DMS79 (cell line): Measurements from ENCODE around the gene PLEK.
"Not testable (repeated sequence)": the region's sequence is repeated elsewhere in the genome, so short reads cannot be mapped to it uniquely, and the experiment has no call there.

Source experiments
- DNase-seq: peaks from one replicate; lab custom pipeline; 2025; lab: John Stamatoyannopoulos, UW

PLEK gene

DNA sequence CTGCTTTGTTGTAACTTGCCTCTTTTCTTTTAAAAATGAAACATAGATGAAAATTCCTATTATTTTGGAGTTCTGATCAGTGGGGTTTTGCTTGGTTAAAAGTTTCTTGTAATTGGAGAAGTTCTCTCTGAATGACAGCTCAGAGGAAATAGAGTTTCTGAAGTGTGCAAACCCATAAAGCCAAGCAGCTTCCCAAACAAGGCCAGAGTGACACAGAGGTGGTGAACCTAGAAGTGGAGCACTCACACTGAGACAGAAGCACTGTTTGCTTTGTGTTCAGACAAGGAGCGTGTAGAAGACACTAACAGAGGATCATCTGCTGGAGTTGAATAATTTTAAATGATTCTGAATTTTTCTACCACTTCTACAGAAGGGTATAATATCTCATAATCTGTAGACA, 52.8 kb downstream of the PLEK start:
- no peak for DNase-seq

DNA sequence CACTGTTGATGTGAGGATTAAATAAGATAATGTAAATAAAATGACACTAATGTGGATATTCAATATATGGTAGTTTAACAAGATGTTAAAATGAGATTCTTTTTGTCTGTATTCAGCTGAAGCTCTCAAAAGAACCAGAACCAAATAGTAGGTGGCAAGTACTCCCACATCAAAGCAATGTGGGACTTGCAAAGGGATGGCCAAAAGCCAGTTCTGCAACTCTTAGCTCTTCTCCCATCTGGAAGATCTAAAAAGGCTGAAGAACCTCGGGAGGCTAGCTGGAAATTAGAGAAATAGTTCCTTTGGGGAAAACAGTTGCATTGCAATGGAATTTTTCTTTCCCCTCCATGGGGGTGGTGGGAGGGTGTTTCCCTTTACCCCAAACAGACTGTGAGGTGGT, 53.3 kb downstream of the PLEK start:
- DNase-seq: no peak

DNA sequence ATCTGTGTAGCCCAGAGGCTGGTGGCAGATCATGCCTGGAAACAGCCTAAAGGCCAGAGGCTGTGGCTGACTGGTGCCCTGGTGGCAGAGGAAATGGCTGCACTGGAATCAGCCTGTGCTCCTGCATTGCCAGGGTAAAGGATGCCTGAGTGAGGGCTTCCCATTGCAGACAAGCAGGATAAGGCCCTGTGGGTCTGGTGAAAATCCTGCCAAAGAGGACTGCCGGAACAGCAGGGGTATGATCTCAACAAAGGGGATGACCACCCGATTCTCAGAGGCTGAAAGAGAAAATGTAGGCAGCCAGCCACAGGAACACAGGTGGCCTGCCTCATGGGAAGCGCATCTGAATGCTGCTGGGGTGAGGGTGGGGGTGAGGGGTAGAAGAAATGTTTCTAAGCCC, 53.8 kb downstream of the PLEK start:
- DNase-seq: no peak

DNA sequence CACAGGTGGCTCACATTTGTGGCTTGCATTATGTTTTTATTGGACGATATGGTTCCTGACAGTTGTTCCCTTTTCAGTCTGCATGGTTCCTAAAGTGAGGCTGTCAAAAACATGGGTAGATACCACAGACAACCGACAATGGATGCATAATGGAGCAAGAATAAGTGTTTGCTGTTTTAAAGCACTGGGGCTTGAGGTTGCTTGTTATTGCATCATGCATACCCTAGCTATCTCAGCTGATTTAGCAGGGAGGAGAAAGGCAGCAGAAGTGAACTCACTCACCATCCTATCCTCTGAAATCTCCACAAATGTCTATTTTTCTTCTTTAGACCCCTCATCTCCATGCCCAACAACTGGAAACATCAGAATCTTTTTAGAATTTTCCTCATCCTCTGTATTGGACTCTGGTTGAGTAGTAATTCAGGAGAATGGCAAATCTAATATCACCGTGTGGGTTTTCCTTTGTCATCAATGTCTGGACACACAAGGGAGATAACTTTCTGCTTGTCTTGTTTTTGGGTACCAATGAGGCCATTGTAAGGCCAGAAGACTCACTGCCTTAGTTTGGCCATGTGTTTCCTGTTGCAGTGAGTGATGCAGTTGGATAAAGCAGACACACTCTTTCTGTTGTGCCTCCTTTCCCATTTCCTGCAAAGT, 55.3 kb downstream of the PLEK start:
- no peak for DNase-seq

DNA sequence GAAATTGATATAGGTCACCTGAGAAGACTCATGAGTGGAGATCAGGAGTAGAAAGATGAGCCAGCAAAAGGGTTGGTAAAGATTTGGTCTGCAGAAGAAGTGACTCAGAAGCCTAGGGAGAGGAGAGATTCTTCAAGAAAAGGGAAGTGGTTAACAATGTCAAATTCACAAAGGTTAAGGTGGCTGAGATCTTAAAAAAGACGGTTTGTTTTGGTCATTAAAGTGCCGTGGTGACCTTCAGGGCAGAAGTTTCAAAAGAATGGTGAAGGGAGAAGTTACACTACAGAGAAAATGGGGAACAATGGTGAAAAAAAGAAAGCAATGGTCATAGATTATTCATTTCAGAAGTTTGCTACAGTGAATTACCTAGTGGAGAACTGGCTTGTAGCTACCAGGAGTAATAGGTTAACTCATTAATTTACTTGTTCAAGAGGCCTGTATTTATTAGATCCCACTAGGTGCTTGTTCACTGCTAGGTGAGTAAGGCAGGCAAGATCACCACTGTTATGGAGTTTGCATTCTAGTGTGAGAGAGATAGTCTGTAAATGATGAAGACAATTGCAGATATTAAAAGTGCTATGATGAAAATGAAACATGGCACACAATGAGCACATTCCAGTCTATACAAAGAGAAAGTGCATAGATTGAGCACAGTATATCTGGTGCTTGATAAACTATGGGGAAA, 59.0 kb downstream of the PLEK start:
- DNase-seq: no peak

DNA sequence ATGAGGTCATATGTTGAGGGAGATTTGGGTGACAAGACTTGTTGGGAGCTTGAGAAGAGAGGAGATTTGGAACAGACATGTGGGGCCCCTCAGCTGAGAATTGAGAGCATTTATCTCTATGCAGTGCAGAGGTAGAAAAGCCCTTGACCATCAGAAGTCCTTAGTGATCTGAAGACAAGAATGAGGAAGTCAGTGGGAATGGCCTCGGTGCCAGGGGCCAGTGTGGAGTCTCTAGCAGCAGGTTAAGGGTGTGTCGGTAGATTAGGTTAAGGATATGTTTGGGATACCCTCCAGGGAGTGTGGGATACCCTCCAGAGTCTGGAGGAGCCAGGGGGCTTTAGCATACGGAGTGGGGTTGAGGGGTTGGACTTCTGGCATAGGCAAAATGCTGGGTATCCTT, 60.4 kb downstream of the PLEK start:
- no peak for DNase-seq

DNA sequence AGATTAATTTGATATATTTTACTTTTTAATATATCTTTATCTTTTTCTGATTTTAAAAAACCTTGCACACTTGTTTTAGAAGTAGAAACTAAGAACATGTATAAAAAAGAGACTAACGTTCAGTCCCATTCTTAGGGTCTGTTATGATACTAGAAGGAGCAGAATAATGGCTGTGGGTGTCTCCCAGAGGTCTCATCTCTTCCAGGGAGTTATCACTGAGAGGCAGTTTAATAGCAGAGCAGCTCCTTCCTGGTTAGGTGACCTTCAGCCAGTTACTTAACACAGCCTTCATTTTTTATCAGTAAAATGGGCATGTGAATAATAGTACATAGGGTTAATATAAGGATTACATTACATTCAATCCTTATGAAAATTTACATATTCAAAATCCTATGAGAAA, 61.4 kb downstream of the PLEK start:
- DNase-seq: no peak

DNA sequence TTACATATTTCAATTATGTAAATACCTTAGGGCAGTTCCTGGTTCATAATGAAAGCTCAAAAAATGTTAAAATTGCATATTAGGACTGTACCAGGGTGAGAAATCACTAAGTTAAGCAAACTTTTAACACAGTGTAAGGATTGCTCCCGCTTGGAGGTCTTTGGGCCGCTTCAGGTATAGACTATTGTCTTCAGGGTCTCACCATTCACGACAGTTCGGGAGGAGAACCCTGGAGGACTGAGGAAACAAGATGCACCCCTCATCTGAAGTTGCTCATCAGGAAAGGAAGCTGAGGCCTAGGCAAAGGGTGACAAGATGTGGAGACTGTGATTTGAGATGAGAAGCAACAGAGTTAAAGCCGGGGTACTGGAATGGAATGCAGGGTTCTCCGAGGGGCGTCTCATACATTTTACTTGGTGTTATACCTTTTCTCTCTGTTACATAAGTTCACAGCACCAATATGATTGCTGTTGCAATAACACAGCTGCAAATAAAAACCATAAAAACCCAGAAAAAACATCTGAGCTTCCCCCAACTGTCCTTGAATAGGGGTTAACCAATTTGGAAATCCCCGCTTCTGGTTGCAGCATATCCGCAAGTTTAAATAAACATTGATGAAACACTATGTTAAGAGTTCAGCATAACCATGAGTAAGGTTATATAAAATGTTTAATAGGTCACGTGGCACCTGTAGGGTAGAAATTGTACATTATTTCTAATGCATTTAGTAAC, 61.9 kb downstream of the PLEK start:
- no peak for DNase-seq

DNA sequence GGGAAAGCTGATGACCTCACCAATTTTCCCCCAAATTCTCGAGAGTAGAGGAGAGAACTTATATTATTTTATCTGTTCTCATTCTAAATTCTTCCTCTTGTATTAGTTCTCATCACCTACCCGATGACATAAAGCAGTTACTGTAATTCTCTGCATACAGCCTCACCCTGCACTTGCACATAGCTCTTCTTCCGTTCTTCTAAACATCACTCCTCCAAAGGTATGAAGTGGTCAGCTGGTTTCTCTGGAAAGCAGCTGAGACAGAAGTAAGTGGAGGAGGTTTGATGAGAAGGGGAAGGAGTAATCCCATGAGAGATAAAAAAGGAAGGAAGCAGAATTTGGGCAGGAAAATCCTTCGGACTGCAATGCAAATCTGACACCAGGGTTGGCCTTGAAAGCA, 63.0 kb downstream of the PLEK start:
- no peak for DNase-seq

DNA sequence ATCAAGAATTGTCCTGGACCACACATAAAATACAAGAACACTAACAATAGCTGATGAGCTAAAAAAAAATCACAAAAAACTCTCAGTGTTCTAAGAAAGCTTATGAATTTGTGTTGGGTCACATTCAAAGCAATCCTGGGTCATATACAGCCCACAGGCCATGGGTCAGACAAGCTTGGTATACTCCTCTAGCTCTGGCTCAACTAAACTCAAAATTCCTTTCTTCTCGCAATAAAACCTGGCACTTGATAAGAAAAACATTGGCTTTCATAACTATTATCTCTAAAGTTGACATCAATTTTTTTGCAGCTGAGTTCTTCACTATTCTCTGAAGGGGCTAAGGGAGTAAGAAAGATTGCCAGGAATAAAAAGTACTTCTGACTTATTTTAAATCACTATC, 63.7 kb downstream of the PLEK start:
- no peak for DNase-seq

DNA sequence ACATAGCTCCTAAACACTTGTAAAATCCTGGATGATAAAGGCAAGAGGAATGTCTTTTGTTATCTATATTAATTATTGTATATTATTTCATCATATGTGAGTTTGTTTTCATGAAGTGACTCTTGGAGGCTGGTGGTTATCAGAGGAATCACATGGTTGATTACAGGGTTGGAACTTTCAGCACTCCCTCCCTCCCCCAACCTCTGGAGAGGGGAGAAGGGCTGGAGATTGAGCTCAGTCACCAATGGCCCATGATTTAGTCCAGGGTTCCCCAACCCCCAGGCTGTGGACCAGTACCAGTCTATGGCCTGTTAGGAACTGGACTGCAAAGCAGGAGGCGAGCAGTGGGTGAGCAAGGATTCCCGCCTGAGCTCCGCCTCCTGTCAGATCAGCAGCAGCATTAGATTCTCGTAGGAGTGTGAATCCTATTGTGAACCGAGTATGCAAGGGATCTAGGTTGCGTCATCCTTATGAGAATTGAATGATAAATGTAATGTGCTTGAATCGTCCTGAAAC, 64.3 kb downstream of the PLEK start:
- DNase-seq: no peak

DNA sequence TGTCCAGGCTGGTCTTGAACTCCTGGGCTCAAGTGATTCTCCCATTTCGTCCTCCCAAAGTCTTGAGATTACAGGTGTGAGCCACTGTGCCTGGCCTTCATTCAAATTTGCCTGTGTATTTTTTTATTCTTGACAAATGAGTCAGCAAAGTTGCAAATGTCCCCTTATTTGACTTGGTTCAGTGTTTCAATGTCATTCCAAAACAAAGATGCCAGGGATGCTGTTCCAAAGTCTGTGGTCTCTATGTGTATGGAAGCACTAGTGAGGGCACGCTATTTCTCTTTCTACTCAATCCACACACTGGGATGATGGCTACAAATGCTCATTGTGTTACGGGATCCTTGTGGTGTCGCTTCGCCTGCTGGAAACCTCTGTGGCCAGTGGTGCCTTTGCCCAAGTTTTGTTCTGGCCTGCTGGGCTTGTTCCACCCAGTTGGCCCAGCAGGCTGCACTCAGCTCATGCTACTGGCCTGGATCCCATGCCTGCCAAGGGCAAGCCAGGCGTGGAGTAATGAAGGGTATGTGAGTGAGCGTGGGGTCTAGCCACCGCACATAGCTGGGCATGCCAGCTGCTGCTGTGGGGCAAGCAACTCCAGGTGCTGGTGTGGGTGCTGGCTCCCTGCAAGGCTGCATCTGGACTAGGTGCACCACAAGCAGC, 66.4 kb downstream of the PLEK start:
- DNase-seq: no peak

DNA sequence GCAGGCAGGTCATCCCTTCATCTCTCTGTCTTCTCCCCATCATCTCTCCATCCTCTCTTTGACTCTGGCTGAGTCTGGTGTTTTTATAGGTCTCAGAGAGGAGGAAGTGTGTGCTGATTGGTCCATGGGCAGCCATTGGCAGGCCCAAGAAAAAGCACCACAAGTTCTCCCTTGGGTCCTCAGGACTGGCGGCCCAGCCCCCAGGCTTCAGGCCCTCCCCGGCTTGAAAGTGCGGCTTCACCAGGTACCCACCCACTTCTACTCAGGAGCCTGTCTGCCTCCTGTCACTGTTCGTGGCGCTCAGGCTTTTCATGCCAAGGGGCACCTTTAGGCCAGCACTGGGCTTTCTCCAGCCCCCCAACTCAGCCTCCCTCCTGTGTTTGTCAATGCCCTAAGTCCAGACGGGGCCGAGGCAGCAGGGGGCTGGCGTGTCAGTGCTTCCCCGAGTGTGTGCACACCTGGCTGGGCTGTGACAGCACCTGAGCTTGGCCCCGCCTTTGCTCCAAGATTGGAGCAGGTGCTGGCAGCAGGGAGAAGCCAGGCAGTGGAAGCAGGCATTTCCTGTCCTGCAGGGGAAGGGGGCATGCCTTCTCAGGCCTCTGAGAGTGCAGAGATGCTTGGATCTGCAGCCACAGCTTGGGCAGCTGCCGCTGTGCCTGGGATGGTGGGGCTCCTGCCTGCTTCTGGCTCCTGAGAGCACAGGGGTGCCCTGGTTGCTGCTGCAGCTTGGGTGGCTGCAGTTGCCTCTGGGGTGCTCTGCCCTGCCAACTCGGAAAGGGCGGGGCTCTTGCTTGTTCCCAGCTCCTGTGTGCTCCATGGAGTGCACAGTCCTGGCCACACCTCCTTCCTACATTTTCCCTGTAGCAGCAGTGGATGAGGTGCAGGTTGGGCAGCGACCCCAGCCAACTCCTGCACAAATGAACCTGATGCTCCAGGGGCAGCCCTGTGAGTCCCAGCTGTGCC, 67.9 kb downstream of the PLEK start:
- no peak for DNase-seq

DNA sequence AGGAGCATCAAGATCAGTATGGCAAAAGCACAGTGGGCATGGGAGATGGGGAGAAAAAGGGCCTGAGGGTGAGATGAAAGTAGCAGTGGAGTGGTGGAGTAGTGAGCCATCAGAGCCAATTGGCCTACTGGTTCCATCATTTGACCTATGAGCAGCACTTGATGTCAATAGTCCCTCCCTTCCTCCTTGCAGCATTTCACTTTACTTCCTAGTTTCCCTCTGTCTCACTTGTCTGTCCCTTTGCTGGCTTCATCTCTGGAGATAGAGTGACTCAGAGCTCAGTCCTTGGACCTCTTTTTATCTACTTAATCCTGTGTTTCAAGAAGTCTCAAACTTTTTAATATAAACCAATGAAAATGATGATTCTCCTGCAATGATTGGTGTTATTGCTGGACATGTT, 69.9 kb downstream of the PLEK start:
- DNase-seq: no peak

DNA sequence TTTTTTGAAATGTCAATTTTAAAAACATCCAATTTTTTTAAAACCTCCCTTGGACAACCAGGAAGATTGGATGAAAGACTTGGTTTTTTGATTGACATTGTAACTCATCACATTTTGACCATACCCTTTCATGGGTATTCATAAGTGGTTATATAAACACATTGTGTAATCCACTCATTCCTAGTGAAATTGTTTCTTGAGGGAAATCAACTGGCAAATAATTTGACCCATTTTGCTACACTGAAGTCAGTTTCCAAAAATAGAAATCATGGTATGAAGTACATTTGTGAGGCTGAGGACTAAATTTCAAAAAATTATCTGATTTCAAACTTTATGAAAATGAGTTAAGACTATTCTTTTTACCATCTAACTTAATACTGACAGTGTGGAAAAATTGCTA, 70.5 kb downstream of the PLEK start:
- no peak for DNase-seq

DNA sequence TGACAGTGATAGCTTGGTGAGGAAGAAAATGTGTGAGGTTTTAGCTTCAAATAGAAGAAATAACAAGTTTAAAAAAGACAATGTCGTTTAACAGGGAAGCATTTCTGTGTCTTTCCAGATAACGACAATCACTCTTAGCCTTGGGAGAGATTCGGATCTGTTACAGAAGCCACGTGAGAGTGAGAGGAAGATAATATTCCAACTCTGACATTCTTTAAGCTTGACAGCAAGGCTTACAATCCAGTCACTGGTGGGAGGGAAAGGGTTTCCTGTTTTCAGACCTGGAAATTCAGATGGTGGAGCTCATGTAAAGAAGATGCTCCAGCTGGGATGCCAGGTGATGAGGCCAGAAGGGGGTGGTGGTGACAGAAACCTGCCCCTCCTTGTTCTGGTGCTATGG, 71.2 kb downstream of the PLEK start:
- DNase-seq: no peak

DNA sequence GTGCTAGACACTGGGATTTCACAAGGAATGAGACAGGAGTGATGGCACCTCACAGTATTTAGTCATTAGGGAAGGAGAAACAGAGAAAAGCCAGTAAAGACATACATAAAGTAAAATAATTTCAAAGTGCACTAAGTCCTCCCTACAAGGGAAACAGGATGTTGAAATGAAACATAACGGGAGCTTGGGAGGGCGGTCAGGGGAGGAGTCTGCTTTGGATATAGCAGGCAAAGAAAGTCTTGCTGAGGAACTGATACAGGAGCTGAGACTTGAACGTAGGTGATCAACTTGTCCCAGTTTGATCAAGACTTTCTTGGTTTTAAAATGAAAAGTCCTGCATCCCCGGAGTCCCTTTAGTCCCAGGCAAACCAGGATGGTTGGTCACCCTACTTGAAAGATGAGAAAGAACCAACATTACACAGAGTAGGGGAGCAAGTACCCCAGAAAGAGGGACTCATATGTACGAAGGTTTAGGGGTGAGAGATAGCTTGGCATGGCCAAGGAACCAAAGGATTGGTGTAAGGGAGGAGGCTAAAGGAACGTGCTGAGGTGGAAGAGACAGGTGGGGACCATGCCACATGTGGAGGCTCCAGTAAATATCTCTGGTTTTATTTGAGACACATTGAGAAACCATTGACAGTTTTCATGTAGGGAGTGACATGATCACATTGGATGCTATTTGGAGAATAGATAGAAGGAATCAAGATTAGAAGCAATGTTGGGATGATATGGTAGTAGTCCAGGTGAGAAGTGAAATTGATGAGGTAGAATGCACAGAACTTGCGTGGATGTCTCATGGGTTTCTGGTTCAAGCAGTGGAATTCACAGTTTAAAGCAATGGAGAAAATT, 73.6 kb downstream of the PLEK start:
- no peak for DNase-seq

DNA sequence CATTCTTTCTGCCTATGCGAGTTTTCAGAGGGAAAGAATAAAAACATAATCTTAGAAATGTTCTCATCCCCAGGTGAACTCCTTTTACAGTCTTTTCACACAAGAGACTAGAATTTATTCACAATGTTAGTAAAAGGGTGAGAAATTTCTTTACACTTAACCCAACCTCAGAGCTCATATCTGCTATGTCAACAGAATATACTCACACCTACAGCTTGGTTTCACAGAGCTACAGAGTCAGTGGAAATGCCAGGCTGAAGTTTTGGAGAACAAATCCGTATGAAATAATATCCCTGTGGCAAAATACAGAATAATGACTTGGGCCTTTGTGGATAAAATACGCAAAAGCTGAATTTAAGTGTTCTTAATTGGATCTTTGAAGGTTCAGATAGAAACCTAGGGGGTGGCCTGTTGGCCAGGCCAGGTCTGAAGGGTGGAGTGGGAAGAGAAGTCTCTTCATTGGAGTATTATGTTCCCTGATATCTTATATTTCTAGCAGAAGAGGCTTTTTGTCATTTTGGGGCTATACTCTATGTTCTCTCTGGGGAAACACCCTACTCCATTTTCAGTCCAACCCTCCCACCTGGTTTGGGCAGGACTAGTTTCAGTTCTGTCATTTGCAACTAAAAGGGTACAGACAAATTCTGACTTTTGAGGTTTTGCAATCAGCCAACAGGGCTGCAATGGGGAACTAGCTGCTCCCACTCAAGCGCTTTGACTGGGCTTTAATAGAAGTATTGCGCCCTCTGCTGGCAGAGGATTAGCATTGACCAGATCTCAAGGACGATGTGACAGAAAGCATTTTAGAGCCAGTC, 76.3 kb downstream of the PLEK start:
- peak; percentile 54 for DNase-seq

DNA sequence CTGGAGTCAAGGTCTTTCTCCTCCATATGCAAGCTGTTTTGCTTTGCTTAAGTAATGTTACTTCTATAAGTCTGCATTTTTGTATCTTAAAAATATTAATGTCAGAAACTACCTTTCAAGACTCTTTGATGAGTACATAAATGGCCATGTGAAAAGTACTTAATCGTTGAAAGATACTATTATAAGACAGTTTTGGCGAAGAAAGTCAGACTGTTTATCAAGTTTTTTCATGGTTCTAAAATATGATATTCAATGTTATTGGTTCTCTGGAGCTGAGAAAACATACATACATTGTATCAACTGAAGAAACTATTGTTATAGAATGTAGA, 76.9 kb downstream of the PLEK start:
- no peak for DNase-seq

DNA sequence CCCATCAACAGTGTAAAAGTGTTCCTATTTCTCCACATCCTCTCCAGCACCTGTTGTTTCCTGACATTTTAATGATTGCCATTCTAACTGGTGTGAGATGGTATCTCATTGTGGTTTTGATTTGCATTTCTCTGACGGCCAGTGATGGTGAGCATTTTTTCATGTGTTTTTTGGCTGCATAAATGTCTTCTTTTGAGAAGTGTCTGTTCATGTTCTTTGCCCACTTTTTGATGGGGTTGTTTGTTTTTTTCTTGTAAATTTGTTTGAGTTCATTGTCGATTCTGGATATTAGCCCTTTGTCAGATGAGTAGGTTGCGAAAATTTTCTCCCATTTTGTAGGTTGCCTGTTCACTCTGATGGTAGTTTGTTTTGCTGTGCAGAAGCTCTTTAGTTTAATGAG, 81.3 kb downstream of the PLEK start:
- not testable (repeated sequence) for DNase-seq
